NCI-H524 (cell line): ENCODE results near the gene GFI1B.

Experiments
- DNase-seq, 2 experiments: peaks; one replicate each; lab custom pipeline; 2025; lab: John Stamatoyannopoulos, UW

Gene GFI1B

GRCh38 chr9:132978451-132979131, at the start of gene GFI1B:
Gene GFI1B, plus strand, starts transcription at chr9:132978694. Its CDS starts 7,985 bp downstream, at chr9:132986679.
- no peak for DNase-seq

GRCh38 chr9:132931178-132931735, 47.2 kb upstream of the GFI1B start:
- DNase-seq: no peak

GRCh38 chr9:132935026-132935425, 43.5 kb upstream of the GFI1B start:
- DNase-seq: peak; percentile 43 to 78

- no peak for DNase-seq
Observed at GRCh38 chr9:132937463-132937901, 41.0 kb upstream of the GFI1B start.

- DNase-seq: no peak
Observed at GRCh38 chr9:132939169-132939568, 39.3 kb upstream of the GFI1B start.

GRCh38 chr9:132942541-132943182, 35.8 kb upstream of the GFI1B start:
- DNase-seq: no peak

GRCh38 chr9:132943651-132944293, 34.7 kb upstream of the GFI1B start:
- peak in 1 of 2 experiments; percentile 41 for DNase-seq

- peak; percentile 94 to 97 for DNase-seq
Observed at GRCh38 chr9:132944294-132945185, 34.0 kb upstream of the GFI1B start, which contains the start of gene TSC1. Gene TSC1, minus strand, starts transcription at chr9:132944616. Its CDS starts 15,744 bp downstream, at chr9:132928872.

GRCh38 chr9:132945186-132946130, 33.0 kb upstream of the GFI1B start:
- no peak for DNase-seq

- peak; percentile 18 to 56 for DNase-seq
Observed at GRCh38 chr9:132946211-132946610, 32.3 kb upstream of the GFI1B start.

- DNase-seq: no peak
Observed at GRCh38 chr9:132946631-132947295, 31.7 kb upstream of the GFI1B start.

- DNase-seq: no peak
Observed at GRCh38 chr9:132947756-132948155, 30.7 kb upstream of the GFI1B start.

- no peak for DNase-seq
Observed at GRCh38 chr9:132948482-132949050, 29.9 kb upstream of the GFI1B start.

- no peak for DNase-seq
Observed at GRCh38 chr9:132949709-132950108, 28.8 kb upstream of the GFI1B start.

- DNase-seq: no peak
Observed at GRCh38 chr9:132955123-132955522, 23.4 kb upstream of the GFI1B start.

- no peak for DNase-seq
Observed at GRCh38 chr9:132955768-132956167, 22.7 kb upstream of the GFI1B start.

- peak; percentile 74 to 77 for DNase-seq
Observed at GRCh38 chr9:132957805-132958204, 20.7 kb upstream of the GFI1B start.

- DNase-seq: no peak
Observed at GRCh38 chr9:132961002-132961401, 17.5 kb upstream of the GFI1B start.

- no peak for DNase-seq
Observed at GRCh38 chr9:132965478-132965877, 13.0 kb upstream of the GFI1B start.
